H1 (cell line): ENCODE results near the gene CD4. TPM values are rescaled to one million over a fixed set of nuclear protein-coding genes. Genes with fewer than 3 reads are reported as not detected.

Source experiments
- CTCF ChIA-PET: fragments of 300-600 bp; sonication (Branson Sonifier 250); formaldehyde crosslinking; loops from one replicate; lab custom pipeline; 2021; ENCODE audit not compliant: partially characterized antibody; lab: Charles Lee
- POLR2A ChIA-PET: fragments of 300-600 bp; sonication (Branson Sonifier 250); formaldehyde crosslinking; loops from one replicate; lab custom pipeline; 2021; ENCODE audit warnings: inconsistent platforms; ENCODE audit not compliant: partially characterized antibody; lab: Charles Lee
- DNase-seq, 2 experiments: peaks; one replicate each; pipeline versions ENCODE4 v3.0.0 to v3.0.0-alpha.2; 2010 to 2022; ENCODE audit warnings: low spot score in 2 of 2, low read depth in 1 of 2, mixed read lengths in 1 of 2
- FAIRE-seq: peaks from 2 replicates; lab custom pipeline; 2011; peaks lifted over from hg19 to GRCh38; lab: Jason Lieb, UNC
- H2AFZ ChIP-seq: 2 replicates; pipeline ENCODE4 v1.8.1; 2012; ENCODE audit warnings: low read length, inconsistent platforms
- H2AK5ac ChIP-seq: 2 replicates; pipeline ENCODE4 v1.6.1; 2013; ENCODE audit warnings: low read depth, low read length
- H2BK120ac ChIP-seq: replicated peaks from 2 replicates; pipeline ENCODE3; 2013; ENCODE audit warnings: low read depth, low read length, inconsistent platforms
- H2BK12ac ChIP-seq: 2 replicates; pipeline ENCODE4 v1.6.1; 2013; ENCODE audit warnings: low read depth, low read length
- H2BK15ac ChIP-seq: 2 replicates; pipeline ENCODE4 v1.6.1; 2013; ENCODE audit warnings: low read length
- H2BK20ac ChIP-seq: 2 replicates; pipeline ENCODE4 v1.6.1; 2013; ENCODE audit warnings: low read length
- H2BK5ac ChIP-seq: 2 replicates; pipeline ENCODE4 v1.6.1; 2013; ENCODE audit warnings: low read depth, low read length
- H3K14ac ChIP-seq: 2 replicates; pipeline ENCODE4 v1.6.1; 2013; ENCODE audit warnings: inconsistent platforms; ENCODE audit not compliant: insufficient read length
- H3K18ac ChIP-seq: 2 replicates; pipeline ENCODE4 v1.6.1; 2013; ENCODE audit warnings: low read length; ENCODE audit errors: extremely low read depth
- H3K23ac ChIP-seq: 2 replicates; pipeline ENCODE4 v1.6.1; 2013; ENCODE audit warnings: inconsistent platforms; ENCODE audit not compliant: insufficient read length
- H3K23me2 ChIP-seq: 2 replicates; pipeline ENCODE4 v1.6.1; 2013; ENCODE audit warnings: low read depth, low read length
- H3K27ac ChIP-seq: 2 replicates; pipeline ENCODE4 v1.6.1; 2011; ENCODE audit warnings: low read depth, low read length, inconsistent platforms
- H3K27me3 ChIP-seq, 4 experiments: replicated peaks in 1 of 4; 1 replicate in 1 of 4; 2 replicates in 3 of 4; pipeline versions ENCODE4 v1.6.1 to v1.8.1; 2011 to 2013; ENCODE audit warnings: low read length in 3 of 4, mild to moderate bottlenecking in 3 of 4, inconsistent platforms in 2 of 4, mixed read lengths in 2 of 4, moderate library complexity in 1 of 4; ENCODE audit not compliant: control insufficient read depth in 3 of 4, insufficient read depth in 3 of 4; ENCODE audit errors: extremely low read depth in 1 of 4
- H3K36me3 ChIP-seq, 4 experiments: 2 replicates each; pipeline versions ENCODE4 v1.6.1 to v1.8.1; 2011 to 2013; ENCODE audit warnings: mild to moderate bottlenecking in 4 of 4, low read length in 3 of 4, moderate library complexity in 2 of 4, control low read depth in 1 of 4, inconsistent platforms in 1 of 4; ENCODE audit not compliant: insufficient read depth in 4 of 4, control insufficient read depth in 2 of 4
- H3K4ac ChIP-seq: replicated peaks from 2 replicates; pipeline ENCODE3; 2013; ENCODE audit warnings: low read length, low read depth, mixed read lengths, inconsistent platforms; ENCODE audit not compliant: insufficient read length
- H3K4me1 ChIP-seq, 4 experiments: replicated peaks in 1 of 4; 1 replicate in 1 of 4; 2 replicates in 3 of 4; pipeline versions ENCODE4 v1.6.1 to v1.8.1; 2011 to 2013; ENCODE audit warnings: low read length in 3 of 4, inconsistent platforms in 2 of 4, mixed read lengths in 1 of 4; ENCODE audit not compliant: insufficient read depth in 4 of 4, control insufficient read depth in 3 of 4
- H3K4me2 ChIP-seq, 2 experiments: 2 replicates each; pipeline versions ENCODE4 v1.6.1 to v1.8.1; 2011 to 2013; ENCODE audit warnings: low read depth in 2 of 2, low read length in 2 of 2, control low read depth in 1 of 2, inconsistent platforms in 1 of 2, mild to moderate bottlenecking in 1 of 2; ENCODE audit not compliant: insufficient read depth in 1 of 2
- H3K4me3 ChIP-seq, 4 experiments: fragments of 200-600, 300-600 bp in 1 of 4; sonication (generic), shearing (Covaris generic), sonication (Bioruptor Twin) in 1 of 4; 2 replicates each; pipeline versions ENCODE4 v1.5.1 to v1.8.1; 2011 to 2016; ENCODE audit warnings: low read length in 4 of 4, low read depth in 3 of 4, control low read depth in 2 of 4, inconsistent platforms in 2 of 4, mild to moderate bottlenecking in 2 of 4, mixed read lengths in 1 of 4, moderate library complexity in 1 of 4; ENCODE audit not compliant: insufficient read depth in 2 of 4; ENCODE audit errors: extremely low read depth in 1 of 4
- H3K56ac ChIP-seq: replicated peaks from 2 replicates; pipeline ENCODE3; 2013; ENCODE audit warnings: low read depth, mild to moderate bottlenecking, mixed read lengths, low read length, inconsistent platforms; ENCODE audit not compliant: insufficient read length
- H3K79me1 ChIP-seq: 2 replicates; pipeline ENCODE4 v1.6.1; 2013; ENCODE audit warnings: low read depth, low read length, control low read depth
- H3K79me2 ChIP-seq, 2 experiments: 2 replicates each; pipeline versions ENCODE4 v1.6.1 to v1.8.1; 2012 to 2013; ENCODE audit warnings: low read length in 2 of 2, mild to moderate bottlenecking in 2 of 2, inconsistent platforms in 1 of 2; ENCODE audit not compliant: insufficient read depth in 2 of 2, control insufficient read depth in 1 of 2
- H3K9ac ChIP-seq, 4 experiments: replicated peaks in 1 of 4; 1 replicate in 1 of 4; 2 replicates in 3 of 4; pipeline versions ENCODE4 v1.6.1 to v1.8.1; 2011 to 2013; ENCODE audit warnings: low read depth in 3 of 4, low read length in 3 of 4, control low read depth in 2 of 4, mild to moderate bottlenecking in 2 of 4, moderate library complexity in 2 of 4, inconsistent platforms in 1 of 4; ENCODE audit errors: extremely low read depth in 1 of 4
- H3K9me3 ChIP-seq, 2 experiments: 2 replicates each; pipeline versions ENCODE4 v1.6.1 to v1.8.1; 2012 to 2013; ENCODE audit warnings: mild to moderate bottlenecking in 2 of 2, moderate library complexity in 2 of 2, control low read depth in 1 of 2, inconsistent platforms in 1 of 2, low read depth in 1 of 2, low read length in 1 of 2, mixed read lengths in 1 of 2; ENCODE audit not compliant: insufficient read depth in 2 of 2
- H4K20me1 ChIP-seq, 2 experiments: replicated peaks in 1 of 2; 2 replicates each; pipeline versions ENCODE3 to v1.8.1; 2011 to 2013; ENCODE audit warnings: inconsistent platforms in 2 of 2, low read length in 2 of 2, mild to moderate bottlenecking in 1 of 2; ENCODE audit not compliant: insufficient read depth in 2 of 2, control insufficient read depth in 1 of 2
- H4K5ac ChIP-seq: 2 replicates; pipeline ENCODE4 v1.6.1; 2013; ENCODE audit warnings: low read length, low read depth, mixed read lengths, inconsistent platforms; ENCODE audit not compliant: insufficient read length
- H4K8ac ChIP-seq: 2 replicates; pipeline ENCODE4 v1.8.0; 2013; ENCODE audit warnings: mild to moderate bottlenecking, moderate library complexity, low read length, inconsistent platforms; ENCODE audit not compliant: insufficient read depth; ENCODE audit errors: extremely low read depth
- H4K91ac ChIP-seq: replicated peaks from 2 replicates; pipeline ENCODE3; 2013; ENCODE audit warnings: low read length, mixed read lengths, inconsistent platforms; ENCODE audit not compliant: insufficient read length
- CHD1 ChIP-seq: IDR thresholded peaks from 2 replicates; pipeline ENCODE4 v1.6.1; 2012; ENCODE audit warnings: low read depth, low read length, improper control_type of control experiment
- HDAC6 ChIP-seq: IDR thresholded peaks from one replicate; pipeline ENCODE4 v1.7.1; 2012; ENCODE audit warnings: low read depth, mild to moderate bottlenecking, inconsistent platforms, low read length, moderate library complexity
- JUND ChIP-seq: IDR thresholded peaks from 2 replicates; pipeline ENCODE4 v1.6.1; 2011; ENCODE audit warnings: mild to moderate bottlenecking, improper control_type of control experiment, low read length
- WGBS, 2 experiments: shearing (Covaris generic) in 1 of 2; methylation state at CpG; one replicate each; pipeline versions ENCODE4 v1.1.6 to v1.1.7; 2013 to 2015; ENCODE audit warnings: low lambda C conversion rate in 2 of 2, mixed read lengths in 2 of 2, inconsistent platforms in 1 of 2, low coverage in 1 of 2, missing lambda C conversion rate in 1 of 2; ENCODE audit not compliant: insufficient replicate concordance in 2 of 2, insufficient coverage in 1 of 2, insufficient read length in 1 of 2; ENCODE audit errors: extremely low coverage in 1 of 2, missing lambda C conversion rate in 1 of 2; 5-methylcytosine and 5-hydroxymethylcytosine counted together
- polyA plus RNA-seq, 7 experiments: library from polyadenylated mRNA; depleted of rRNA in 3 of 7; stranded (reverse) in 5 of 7; unstranded in 2 of 7; fragments of >200 nt in 5 of 7; fragments of 200-250 nt in 2 of 7; gene quantifications; 1 replicate in 5 of 7; 2 replicates in 1 of 7; 4 replicates in 1 of 7; pipeline versions ENCODE4 v1.2.1 to v1.2.3, GENCODE V29; 2011 to 2013; ENCODE audit warnings: missing spikeins in 2 of 7, mixed read lengths in 2 of 7
- total RNA-seq: library from RNA; stranded (reverse); fragmentation: NEBNext Ultra II Directional; extraction: Animal tissue kit (Norgen Biotek cat#: 25700); gene quantifications from 2 replicates; pipeline ENCODE4 v1.2.1, GENCODE V29; 2021

The CD4 gene
- total and polyA plus RNA-seq, 2 of the 8 experiments (the other 6 are each of a cell fraction or from before 2014, with no cell fraction given) = 3.4 to 5.1 TPM

DNA sequence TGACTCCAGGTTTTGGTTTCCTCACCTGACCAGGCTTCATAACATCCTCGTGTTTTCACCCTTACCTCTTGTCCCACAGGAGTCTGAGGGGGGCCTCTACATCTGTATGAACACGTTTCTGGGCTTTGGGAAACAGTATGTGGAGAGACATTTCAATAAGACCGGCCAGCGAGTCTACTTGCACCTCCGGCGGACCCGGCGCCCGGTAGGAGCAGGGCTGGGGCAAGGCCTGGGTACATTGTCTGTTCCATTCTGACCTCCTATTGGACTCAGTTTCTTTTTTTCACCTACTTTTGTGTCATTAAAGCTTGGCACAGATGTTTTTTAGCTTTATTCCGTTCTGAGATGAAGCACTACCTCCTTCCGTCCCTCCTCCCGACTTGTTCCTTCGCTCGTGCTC, 66.0 kb downstream of the CD4 start:
- Histone ChIP-seq H3K79me2 (peaks cover 0 to 26% of the 10 kb centered on the region in 2 experiments; a peak in 2 of 4 replicates), H3K4me3 (no peak overlapping the region), H3K9me3 (no peaks in the 10 kb centered on the region), H2BK5ac (no peak overlapping the region), H3K27me3 (no peaks in the 10 kb centered on the region), H4K20me1 (peaks cover 0 to 3% of the 10 kb centered on the region in 2 experiments), H3K56ac (no peak overlapping the region), H2AK5ac (no peak overlapping the region), H4K5ac (no peak overlapping the region), H3K79me1 (no peaks in the 10 kb centered on the region; the same call in 1 of the 2 replicates), H3K27ac (no peak overlapping the region), H3K4me2 (no peak overlapping the region), H2BK120ac (no peak overlapping the region), H3K18ac (no peak overlapping the region), H2BK12ac (no peak overlapping the region), H4K8ac (no peak overlapping the region), H3K4me1 (peaks cover 0 to 10% (median 3%) of the 10 kb centered on the region in 4 experiments; a peak in 5 of 7 replicates), H3K14ac (no peak overlapping the region), H2BK15ac (no peak overlapping the region), H3K36me3 (peaks cover 18 to 45% (median 40%) of the 10 kb centered on the region in 4 experiments), H3K4ac (no peak overlapping the region), H2AFZ (no peak overlapping the region), H2BK20ac (no peak overlapping the region), H3K9ac (no peak overlapping the region), H4K91ac (no peak overlapping the region), H3K23me2 (peaks cover 10% of the 10 kb centered on the region), H3K23ac (no peak overlapping the region)
- no peak for FAIRE-seq
- CTCF ChIA-PET = interaction anchor here (0.9 to 19.8 kb wide), 5 partner anchors 10 to 286 kb away, joined by 3 to 292 read pairs (median 3); partner anchors contain the start of genes GNB3 and P3H3
- TF ChIP-seq CHD1 (no peak), HDAC6 (no peak), JUND (no peak)
- POLR2A ChIA-PET = interaction anchor here (1.4 to 25.7 kb wide), 4 partner anchors 12 to 88 kb away, joined by 3 to 588 read pairs (median 208); partner anchors contain the start of genes C12orf57, GNB3, GPR162 and P3H3
- WGBS, 2 experiments = 95% methylated on average over 14 of the region's 14 CpGs; no CpG with 5 or more reads in 1 of the 2 experiments
- no peak for DNase-seq
